GM04504 (cell line): ENCODE data around the gene STAP2.

Experiments used
- DNase-seq: peaks from one replicate; pipeline ENCODE4 v3.0.0-alpha.2; 2012; ENCODE audit warnings: low read depth

The STAP2 gene

DNA sequence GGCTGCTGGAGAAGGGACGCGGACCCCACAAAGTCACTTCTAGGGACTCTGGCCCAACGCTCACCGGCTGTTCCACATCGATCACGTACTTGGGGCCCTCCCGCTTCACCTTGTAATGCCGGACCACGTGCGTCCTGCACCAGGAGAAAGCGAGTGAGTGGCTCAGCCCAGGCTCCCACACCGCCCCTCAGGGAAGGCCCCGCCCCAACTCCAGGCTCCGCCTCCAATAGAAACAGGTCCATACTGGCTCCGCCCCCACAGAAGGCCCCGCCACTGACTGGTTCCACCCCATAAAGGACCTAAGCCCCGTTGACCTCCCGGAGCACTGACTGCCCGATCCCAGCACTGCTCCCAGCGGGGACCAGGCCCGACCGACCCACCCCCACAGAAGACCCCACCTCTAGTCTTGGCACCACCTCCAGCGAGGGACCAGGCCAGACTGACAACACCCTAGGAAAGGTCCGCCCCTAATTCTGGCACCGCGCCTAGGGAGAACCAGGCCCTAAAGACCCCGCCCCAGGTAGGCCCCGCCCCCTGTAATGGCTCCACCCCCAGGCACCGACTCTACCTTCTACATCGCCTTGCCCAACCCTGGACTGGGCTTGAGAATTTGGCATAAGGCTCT lies 11.3 kb downstream of the STAP2 start:
- no peak for DNase-seq

DNA sequence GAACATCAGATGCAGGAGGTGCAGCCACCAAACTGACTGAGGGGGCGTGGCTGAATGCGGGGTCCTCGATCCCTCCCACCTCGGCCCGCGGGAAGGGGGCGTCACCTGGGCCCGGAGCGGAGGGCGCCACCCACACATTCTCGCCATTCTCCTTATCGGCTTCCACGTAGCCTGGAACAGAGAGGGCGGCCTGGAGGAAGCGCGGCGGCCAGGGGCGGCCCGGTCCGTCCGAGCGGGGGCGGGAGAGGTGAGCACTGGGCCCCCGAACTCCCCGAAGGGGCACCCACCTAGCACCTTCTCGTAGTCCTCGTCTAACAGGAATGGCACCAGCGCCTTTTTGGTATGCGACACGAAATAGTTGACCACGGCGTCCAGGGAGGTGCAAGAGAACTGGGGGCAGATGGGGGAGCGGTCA lies 11.8 kb downstream of the STAP2 start:
- DNase-seq, result no peak

DNA sequence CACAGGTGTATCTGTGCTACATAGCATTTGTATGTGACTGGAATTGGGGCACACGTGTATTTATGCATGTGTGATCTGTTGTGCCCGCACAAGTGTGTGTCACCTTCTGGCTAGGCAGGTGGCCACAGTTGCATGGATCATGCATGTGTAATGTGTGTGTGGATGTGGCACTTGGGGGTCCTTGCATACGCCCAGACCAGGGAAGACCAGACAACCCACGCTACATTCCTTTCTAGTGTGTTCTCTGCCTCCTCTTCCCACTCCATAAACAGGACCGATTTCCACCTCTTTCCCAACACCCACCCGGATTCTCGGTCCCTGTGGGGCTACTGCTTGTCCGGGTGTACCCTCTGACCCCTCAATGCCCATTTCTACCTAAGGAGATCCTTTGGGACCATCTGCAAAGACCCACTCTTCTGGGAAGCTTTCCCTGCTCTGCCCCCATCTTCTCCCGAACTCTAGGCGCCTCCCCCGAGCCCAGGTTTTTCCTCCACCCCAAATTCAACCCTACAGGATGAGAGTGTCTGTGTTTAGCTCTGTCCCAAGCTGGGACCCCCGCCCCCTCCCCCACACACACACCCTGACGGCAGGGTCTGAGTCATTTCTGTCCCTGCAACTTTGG lies 12.3 kb downstream of the STAP2 start:
- DNase-seq, result no peak

DNA sequence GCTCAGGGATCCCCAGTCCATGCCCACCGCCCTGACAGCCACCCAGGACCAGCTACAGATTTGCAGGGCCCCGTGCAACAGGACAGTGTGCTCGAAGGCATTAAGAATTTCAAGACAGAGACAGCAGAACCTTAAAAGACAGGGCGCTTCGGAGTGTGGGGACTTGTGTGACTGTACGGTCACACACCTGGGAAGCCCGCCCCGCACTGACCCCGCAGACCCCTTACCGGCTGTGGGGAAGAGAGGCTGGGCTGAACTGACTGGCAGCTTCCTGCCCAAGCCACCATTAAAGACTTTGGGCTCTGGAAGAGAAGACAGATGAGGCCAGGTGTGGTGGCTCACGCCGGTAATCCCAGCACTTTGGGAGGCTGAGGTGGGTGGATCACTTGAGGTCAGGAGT lies 14.4 kb downstream of the STAP2 start:
- no peak for DNase-seq

DNA sequence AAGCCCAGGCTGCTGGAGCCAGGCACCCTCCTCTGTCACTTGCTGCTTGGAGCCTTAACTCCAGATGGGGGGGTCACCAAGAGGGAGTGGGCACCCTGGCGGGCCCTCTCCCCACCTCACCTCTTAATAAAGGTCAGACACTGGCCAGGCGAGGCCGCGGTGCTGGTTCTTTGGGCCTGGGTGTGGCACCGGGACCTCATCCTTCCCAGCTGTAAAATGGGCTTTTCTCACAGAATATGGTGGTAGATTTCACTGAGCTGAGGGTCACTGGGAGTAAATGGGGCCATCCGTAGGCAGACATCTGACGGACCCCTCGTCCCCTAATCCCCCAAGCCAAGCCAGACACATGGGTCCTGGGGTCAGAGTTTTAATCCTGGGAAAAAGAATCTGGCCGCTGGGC lies 14.9 kb downstream of the STAP2 start:
- DNase-seq, result no peak

DNA sequence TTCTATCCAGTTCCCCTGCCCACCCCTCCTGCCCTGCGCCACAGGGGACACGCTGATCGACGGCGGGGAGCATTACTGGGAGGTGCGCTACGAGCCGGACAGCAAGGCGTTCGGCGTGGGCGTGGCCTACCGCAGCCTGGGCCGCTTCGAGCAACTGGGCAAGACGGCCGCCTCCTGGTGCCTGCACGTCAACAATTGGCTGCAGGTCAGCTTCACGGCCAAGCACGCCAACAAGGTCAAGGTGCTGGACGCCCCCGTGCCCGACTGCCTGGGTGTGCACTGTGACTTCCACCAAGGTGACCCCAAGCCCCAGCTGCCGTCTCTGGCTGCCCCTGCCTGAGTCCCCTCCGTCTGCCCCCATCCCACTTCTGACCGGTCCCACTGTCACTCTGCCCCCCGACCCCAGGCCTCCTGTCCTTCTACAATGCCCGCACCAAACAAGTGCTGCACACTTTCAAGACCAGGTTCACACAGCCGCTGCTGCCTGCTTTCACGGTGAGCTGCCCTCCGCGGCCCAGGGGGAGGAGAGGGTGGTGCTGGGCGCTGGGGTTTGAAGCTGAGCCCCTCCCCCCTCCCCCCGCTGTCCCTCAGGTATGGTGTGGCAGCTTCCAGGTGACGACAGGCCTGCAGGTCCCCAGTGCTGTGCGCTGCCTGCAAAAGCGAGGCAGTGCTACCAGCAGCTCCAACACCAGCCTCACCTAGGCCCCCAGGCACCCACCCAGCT lies 15.5 kb downstream of the STAP2 start:
- no peak for DNase-seq

DNA sequence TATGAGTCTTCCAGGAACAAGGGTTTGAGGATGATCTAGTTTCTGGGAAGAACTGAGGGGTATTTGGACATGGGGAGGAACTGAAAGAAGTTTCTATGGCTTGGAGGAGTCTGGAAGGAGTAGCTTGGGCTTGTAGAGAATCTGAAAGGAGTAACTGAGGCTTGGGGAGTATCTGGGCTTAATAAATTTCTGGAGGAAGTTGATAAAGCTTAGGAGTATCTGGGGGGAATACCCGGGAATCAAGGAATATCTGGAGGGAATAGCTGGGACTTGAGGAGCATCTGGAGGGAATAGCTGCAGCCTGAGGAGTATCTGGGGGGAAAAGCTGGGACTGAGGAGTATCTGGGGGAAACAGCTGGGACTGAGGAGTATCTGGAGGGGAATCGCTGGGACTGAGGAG lies 18.2 kb downstream of the STAP2 start:
- DNase-seq, result no peak

DNA sequence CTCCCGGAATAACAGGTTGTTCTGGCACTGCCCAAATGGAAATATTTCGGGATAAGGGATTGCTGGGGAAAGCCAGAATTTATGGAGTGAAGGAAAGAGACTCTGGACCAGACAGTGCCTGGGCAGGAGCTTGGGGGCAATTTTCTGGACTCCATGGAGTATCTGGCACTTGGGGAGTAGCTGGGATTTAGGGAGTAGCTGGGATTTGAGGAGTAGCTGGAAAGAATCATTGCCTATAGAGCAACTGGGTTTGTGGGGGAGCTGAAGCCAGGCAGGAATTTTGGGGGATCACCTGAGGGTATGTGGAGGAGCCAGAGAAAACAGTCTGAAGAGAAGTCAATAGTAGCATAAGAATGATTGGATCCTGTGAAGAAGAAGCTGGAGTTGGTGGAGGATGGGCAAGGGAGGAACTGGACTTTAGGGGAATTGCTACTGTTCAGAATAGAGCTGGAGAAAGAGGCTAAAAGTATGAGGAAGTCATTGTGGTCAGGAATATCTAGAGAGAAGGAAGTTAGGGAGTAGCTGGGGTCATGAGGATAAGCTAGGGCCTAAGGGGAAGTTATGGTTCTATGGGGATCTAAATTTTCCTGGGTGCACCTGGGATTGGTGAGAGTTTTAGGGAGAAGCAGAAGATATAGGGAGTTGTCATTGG lies 19.4 kb downstream of the STAP2 start:
- no peak for DNase-seq

DNA sequence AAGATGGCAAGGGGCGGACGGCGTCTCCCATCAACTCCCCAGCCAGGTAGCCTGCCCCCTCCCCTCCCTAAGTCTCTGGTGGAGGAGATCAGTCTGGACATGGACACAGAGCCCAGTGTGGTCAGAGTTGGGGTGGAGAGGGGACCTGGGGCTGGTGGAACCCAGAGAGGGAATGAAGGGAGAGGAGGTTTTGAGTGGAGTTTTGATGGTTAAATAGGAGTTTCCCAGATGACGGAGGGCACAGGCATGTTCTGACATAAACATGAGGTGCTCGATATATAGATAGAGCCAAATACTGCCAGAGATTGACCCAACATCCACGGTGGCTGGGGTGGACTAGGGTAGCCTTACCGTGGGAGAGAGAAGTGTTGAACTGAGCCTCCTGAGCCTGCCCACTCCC lies 20.2 kb downstream of the STAP2 start:
- no peak for DNase-seq

DNA sequence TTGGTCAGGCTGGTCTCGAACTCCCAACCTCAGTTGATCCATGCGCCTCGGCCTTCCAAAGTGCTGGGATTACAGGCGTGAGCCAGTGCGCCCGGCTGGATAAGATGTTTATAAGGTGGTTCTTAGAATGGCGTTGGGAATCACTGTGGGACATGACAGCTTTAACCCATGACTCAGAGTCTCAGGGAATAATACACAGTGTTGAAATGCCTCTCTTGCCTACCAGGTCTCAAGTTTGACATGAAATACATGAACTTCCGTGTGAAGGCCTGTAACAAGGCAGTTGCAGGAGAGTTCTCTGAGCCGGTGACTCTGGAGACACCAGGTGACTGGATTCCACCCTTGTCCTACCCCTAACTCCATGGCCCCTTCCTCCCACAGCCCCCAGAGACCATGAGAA lies 21.7 kb downstream of the STAP2 start:
- DNase-seq, result no peak

DNA sequence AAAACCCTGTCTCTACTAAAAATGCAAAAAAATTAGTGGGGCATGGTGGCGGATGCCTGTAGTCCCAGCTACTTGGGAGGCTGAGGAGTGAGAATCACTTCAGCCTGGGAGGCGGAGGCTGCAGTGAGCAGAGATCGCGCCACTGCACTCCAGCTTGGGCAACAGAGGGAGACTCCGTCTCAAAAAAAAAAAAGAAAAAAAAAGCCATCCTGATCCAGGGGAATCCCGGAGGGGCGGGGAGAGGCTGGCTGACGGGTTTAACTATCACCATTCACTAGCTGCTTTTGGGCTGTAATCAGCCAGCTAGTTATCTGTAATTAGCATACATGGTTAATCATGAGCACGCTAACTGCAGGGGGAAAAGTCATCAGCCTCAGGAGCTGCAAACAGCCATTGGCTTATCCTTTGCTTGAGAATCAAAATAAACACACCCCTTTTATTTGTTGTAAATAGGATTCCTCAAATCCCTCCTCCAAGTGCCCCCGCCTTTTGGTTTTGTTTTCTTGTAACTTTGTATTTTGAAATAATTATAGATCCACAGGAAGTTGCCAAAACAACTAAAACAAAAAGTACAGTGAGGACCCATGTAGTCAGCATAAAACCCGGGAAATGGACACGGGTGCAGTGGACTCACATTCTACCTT lies 24.7 kb downstream of the STAP2 start:
- DNase-seq, result no peak

DNA sequence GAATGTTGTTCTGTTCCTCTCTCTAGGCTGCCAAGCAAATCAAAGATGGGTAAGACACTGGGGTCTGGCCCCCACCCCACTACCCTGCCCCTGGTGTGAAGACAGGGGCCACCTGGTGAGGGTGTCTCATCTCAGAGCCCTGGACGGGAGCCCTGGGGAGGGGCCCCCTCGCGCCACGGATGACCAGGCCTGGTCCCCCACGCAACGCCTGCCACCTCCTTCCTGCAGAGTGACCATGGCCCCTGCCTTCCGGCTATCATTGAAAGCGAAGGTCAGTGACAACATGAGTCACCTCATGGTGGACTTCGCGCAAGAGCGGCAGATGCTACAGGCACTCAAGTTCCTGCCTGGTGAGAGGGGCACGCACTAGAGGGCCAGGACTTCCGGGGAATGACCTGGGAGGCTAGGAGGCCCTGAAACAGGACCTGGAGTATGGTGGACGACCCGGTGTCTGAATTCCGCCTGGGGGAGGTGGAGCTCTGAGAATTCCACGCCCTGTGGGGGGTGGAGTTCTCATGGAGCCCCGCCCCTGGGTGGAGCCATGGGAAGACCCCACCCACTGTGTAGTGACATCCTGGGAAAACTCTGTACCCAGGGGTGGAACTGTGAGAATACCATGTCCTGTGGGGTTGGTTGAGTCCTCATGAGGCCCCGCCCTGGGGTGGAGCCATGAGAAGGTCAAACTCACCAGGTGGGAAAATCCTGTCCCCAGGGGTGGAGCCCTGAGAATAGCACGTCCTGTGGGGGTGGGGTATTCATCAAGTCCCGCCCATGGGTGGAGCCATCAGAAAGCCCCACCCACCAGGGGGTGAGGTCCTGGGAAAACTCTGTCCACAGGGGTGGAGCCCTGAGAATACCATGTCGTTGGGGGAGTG lies 28.1 kb downstream of the STAP2 start:
- no peak for DNase-seq

DNA sequence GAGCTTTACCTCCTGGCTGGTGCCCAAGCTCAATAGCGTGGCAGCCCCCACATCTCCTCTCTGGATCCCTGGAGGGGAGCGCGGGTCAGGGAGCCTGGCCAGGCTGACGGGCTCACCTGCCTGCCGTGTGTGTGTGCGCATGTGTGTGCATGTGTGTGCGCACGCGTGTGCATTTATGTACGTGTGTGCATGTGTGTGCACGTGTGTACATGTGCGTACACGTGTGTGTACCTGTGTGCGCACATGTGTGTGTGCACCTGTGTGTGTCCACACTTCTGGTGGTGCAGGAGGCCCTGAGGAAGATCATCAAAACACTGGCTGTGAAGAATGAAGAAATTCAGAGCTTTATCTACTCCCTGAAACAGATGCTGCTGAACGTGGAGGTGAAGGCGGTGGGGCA lies 33.0 kb downstream of the STAP2 start:
- DNase-seq, result no peak

DNA sequence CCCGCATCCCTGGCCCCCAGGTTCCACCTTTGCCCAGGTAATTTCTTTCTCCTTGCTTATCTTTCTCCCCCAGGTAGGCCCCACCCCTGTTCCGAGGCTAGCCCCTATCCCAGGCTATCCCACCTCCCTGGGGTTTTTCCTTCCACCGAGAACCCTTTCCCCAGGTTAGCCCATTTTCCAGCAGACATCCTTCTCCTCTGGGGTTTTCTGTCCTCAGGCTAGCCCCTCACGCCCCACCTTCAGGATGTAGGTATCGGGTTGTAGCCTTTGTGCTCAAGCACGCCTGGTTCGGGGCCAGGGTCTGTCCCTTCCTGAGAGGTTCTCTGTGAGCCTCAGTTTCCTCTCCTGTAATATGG lies 33.4 kb downstream of the STAP2 start:
- no peak for DNase-seq

DNA sequence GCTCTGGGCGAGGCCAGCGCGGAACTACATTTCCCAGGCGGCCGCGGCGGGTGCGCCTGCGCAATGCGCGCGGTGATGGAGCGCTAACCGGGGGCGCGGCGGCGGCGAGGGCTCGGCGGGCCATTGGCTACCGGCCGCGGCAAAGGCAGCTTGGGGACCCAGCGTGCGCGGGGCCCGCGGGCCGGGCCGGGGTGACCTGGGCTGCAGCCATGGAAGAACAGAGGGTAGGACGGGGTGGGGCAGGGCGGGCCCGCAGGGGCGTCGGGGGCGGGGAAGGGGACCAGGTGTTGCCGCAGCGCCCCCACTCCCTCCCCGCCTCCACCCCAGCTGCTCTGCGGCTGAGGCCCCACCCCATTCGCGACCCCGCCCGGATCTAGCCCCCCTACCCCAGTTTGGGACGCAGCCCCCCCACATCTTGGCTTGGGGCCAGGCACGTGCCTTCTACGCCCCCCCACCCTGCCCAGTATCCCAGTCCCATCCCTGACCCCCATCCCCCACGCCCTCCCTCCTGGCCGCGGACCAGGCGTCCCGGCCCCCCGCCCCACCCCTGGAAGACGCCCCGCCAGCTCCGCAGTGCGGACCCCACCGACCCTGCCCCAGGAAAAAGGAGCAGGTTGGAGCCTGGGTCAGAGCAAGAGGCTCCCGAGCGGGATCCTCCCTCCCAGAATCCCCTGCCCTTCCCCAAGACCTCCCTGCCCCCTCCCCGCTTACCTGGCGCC lies 33.9 kb downstream of the STAP2 start, which contains the start of gene FSD1:
Gene FSD1, plus strand, starts transcription at position 61 of the 719 bp plus-strand sequence. Its CDS starts 149 bp downstream, at position 210.
- peak; percentile 12 for DNase-seq

DNA sequence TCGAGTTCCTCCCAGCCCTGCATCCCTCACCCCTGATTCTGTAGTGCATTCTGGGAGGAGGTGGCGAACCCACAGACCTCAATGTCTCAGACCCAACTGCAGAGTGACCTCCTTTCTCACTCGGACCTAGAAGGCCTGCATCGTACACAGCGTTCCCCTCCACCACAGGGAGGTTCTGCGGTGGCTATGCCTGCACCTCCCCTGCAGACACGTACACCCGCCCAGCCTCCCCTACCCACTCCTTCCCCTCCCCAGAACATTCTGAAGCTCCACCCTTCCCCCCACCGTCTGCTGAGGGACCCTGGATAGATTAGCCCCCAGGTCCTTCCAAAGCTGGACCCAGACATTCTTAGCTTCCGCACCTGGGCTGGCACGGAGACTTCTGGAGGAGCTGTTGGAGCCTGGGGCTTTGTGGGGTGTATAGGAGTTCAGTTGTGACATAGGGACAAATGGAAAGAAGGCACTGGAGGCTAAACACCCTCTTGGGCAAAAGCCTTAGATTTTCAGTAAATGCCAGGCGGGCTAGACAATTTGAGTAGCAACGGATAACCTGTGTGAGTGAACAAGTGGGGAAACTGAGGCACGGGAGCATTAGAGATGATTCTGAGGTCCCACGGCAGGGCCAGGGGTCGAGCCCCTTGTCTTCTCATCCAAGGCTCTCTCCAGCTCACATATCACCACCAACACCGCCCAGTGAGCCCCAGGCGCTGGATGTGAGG lies 34.6 kb downstream of the STAP2 start:
- no peak for DNase-seq

DNA sequence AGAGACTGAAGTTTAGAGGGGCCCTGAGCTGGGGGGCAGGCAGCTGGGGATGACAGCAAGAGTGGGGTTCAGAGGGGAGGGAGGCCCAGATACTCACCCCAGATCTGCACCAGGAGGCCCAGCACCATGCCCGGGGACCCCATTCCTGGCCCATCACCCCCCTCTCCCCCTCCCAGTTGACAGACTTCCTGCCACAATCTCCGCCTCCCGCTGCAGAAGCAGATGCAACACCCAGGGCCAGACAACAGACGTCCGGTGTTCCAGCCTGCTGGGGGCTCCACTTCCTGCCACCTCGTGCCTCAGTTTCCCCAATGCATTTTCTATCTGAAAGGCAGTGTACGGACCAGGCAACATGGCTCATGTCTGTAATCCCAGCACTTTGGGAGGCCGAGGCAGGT lies 36.4 kb downstream of the STAP2 start, which contains the start of gene TMIGD2:
Gene TMIGD2, minus strand, starts transcription at position 147 of the 398 bp plus-strand sequence. Its CDS starts 4 bp downstream, at position 143.
- DNase-seq, result no peak

DNA sequence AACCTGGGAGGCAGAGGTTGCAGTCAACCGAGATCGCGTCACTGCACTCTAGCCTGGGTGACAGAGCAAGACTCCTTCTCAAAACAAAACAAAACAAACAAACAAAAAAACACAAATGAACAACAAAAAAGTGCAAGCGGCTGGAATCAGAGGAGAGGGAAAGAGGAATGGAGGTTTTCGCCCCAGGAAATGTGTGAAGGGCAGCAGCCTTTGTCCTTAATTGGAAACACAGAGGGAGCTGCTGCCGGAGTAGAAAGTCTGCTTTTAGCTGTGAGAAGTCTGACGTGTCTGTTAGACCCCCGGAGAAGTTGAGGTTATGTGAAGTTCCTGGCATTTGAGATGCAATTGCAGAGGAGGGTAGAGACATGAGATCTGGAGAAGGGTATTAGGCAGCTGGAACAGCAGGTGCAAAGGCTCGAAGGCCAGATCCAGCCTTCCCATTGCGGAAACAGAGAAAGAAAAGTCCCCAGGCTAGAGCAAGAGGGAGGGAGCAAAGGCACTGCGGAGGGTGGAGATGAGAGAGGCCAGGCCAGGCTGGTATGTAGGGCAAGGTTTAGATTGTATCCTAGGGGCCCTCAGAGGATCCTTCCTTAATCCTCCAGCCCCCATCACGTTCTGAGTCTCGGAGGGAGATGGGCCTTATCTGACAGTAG lies 36.9 kb downstream of the STAP2 start:
- DNase-seq, result no peak

DNA sequence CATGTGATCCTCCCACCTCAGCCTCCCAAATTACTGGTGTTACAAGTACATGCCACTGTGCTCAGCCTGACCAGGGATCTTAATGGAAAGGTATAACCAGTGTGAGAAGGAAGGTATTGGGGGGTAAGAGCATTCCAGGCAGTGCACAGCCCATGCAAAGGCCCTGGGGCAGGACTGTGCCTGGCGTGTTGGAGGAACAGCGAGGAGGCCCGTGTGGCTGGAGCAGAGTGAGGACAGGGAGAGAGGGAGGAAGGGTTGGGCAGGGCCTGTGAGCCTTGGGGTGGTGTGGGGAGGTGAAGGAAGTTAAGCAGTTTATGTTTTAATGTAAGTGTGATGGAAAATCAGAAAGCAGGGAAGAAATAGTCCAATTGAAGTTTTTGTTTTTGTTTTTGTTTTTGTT lies 38.0 kb downstream of the STAP2 start:
- DNase-seq, result no peak
